ENCODE results near the gene KRT77. TPM values are rescaled to one million over a fixed set of nuclear protein-coding genes. Genes with fewer than 3 reads are reported as not detected.

Gene KRT77
- total RNA-seq, 1 experiment from 2014 or later: not detected

GRCh38 chr12:52702338-52702737, 986 bp downstream of the KRT77 start (continued):
- no peak for TF ChIP-seq PRDM15 (CRISPR knock-in tag; IDR thresholded peaks at IDR 0.05)

DNA sequence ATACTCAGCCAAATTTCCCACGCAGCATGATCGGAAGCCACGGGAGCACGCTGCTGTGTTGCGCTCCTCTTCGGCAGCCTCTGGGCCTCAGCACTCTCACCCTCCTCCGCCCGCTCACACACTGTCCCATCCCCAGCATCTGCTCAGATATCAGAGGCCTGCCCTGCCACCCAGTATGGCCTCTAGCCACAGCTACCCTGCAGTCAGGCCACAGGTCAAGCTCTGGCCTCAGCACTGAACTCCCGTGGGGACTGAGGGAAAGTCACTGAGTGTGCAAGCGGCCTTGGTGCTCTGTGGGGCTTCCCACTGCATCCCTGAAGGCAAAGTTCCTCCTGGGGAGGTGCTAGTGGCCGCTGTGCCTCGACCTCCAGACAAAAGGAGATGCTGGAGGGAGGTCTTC, 2.0 kb downstream of the KRT77 start:
- H3K27ac Mint-ChIP-seq: no peak overlapping the region
- H3K9me3 Mint-ChIP-seq: no peaks in the 10 kb centered on the region
- ChIA-PET CTCF (no interaction called here), POLR2A (no interaction called here)
- peaks cover 8% of the 10 kb centered on the region for H3K27me3 Mint-ChIP-seq (ENCODE audit: low read depth)
- peaks cover 12% of the 10 kb centered on the region for H3K4me1 Mint-ChIP-seq
- ATAC-seq (no peak), DNase-seq (ENCODE audit: low spot score) (no peak)
- no peak overlapping the region for H3K4me3 Mint-ChIP-seq
- H3K36me3 Mint-ChIP-seq: no peaks in the 10 kb centered on the region
- TF ChIP-seq ATF6 (CRISPR knock-in tag; IDR thresholded peaks at IDR 0.05): no peak
- TF ChIP-seq, protein P1, sequence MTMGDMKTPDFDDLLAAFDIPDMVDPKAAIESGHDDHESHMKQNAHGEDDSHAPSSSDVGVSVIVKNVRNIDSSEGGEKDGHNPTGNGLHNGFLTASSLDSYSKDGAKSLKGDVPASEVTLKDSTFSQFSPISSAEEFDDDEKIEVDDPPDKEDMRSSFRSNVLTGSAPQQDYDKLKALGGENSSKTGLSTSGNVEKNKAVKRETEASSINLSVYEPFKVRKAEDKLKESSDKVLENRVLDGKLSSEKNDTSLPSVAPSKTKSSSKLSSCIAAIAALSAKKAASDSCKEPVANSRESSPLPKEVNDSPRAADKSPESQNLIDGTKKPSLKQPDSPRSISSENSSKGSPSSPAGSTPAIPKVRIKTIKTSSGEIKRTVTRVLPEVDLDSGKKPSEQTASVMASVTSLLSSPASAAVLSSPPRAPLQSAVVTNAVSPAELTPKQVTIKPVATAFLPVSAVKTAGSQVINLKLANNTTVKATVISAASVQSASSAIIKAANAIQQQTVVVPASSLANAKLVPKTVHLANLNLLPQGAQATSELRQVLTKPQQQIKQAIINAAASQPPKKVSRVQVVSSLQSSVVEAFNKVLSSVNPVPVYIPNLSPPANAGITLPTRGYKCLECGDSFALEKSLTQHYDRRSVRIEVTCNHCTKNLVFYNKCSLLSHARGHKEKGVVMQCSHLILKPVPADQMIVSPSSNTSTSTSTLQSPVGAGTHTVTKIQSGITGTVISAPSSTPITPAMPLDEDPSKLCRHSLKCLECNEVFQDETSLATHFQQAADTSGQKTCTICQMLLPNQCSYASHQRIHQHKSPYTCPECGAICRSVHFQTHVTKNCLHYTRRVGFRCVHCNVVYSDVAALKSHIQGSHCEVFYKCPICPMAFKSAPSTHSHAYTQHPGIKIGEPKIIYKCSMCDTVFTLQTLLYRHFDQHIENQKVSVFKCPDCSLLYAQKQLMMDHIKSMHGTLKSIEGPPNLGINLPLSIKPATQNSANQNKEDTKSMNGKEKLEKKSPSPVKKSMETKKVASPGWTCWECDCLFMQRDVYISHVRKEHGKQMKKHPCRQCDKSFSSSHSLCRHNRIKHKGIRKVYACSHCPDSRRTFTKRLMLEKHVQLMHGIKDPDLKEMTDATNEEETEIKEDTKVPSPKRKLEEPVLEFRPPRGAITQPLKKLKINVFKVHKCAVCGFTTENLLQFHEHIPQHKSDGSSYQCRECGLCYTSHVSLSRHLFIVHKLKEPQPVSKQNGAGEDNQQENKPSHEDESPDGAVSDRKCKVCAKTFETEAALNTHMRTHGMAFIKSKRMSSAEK (CRISPR knock-in tag; IDR thresholded peaks at IDR 0.05; ENCODE audit: borderline replicate concordance): no peak
- TF ChIP-seq PRDM15 (CRISPR knock-in tag; IDR thresholded peaks at IDR 0.05): no peak
- TF ChIP-seq NFE2L1 (CRISPR knock-in tag; IDR thresholded peaks at IDR 0.05): no peak
- TF ChIP-seq ATF2 (CRISPR knock-in tag; IDR thresholded peaks at IDR 0.05; ENCODE audit: borderline replicate concordance, low read depth): no peak
- TF ChIP-seq ZNF219 (CRISPR knock-in tag; IDR thresholded peaks at IDR 0.05; ENCODE audit: borderline replicate concordance): no peak
- TF ChIP-seq, protein P2, sequence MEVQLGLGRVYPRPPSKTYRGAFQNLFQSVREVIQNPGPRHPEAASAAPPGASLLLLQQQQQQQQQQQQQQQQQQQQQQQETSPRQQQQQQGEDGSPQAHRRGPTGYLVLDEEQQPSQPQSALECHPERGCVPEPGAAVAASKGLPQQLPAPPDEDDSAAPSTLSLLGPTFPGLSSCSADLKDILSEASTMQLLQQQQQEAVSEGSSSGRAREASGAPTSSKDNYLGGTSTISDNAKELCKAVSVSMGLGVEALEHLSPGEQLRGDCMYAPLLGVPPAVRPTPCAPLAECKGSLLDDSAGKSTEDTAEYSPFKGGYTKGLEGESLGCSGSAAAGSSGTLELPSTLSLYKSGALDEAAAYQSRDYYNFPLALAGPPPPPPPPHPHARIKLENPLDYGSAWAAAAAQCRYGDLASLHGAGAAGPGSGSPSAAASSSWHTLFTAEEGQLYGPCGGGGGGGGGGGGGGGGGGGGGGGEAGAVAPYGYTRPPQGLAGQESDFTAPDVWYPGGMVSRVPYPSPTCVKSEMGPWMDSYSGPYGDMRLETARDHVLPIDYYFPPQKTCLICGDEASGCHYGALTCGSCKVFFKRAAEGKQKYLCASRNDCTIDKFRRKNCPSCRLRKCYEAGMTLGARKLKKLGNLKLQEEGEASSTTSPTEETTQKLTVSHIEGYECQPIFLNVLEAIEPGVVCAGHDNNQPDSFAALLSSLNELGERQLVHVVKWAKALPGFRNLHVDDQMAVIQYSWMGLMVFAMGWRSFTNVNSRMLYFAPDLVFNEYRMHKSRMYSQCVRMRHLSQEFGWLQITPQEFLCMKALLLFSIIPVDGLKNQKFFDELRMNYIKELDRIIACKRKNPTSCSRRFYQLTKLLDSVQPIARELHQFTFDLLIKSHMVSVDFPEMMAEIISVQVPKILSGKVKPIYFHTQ (CRISPR knock-in tag; IDR thresholded peaks at IDR 0.05): no peak
- no peak for TF ChIP-seq NR2C2 (CRISPR knock-in tag; IDR thresholded peaks at IDR 0.05)
- TF ChIP-seq, protein P3, sequence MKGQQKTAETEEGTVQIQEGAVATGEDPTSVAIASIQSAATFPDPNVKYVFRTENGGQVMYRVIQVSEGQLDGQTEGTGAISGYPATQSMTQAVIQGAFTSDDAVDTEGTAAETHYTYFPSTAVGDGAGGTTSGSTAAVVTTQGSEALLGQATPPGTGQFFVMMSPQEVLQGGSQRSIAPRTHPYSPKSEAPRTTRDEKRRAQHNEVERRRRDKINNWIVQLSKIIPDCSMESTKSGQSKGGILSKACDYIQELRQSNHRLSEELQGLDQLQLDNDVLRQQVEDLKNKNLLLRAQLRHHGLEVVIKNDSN (CRISPR knock-in tag; IDR thresholded peaks at IDR 0.05): no peak
- no peak for TF ChIP-seq ATF1 (CRISPR knock-in tag; IDR thresholded peaks at IDR 0.05)
- TF ChIP-seq ZNF416 (CRISPR knock-in tag; IDR thresholded peaks at IDR 0.05): no peak
- TF ChIP-seq MAX (CRISPR knock-in tag; IDR thresholded peaks at IDR 0.05): no peak
- TF ChIP-seq, protein P4, sequence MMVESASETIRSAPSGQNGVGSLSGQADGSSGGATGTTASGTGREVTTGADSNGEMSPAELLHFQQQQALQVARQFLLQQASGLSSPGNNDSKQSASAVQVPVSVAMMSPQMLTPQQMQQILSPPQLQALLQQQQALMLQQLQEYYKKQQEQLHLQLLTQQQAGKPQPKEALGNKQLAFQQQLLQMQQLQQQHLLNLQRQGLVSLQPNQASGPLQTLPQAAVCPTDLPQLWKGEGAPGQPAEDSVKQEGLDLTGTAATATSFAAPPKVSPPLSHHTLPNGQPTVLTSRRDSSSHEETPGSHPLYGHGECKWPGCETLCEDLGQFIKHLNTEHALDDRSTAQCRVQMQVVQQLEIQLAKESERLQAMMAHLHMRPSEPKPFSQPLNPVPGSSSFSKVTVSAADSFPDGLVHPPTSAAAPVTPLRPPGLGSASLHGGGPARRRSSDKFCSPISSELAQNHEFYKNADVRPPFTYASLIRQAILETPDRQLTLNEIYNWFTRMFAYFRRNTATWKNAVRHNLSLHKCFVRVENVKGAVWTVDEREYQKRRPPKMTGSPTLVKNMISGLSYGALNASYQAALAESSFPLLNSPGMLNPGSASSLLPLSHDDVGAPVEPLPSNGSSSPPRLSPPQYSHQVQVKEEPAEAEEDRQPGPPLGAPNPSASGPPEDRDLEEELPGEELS (CRISPR knock-in tag; IDR thresholded peaks at IDR 0.05): no peak

All from WTC11 (cell line).